ENCODE data around the gene ABCC4. TPM values are rescaled to one million over a fixed set of nuclear protein-coding genes. Genes with fewer than 3 reads are reported as not detected.

Gene ABCC4
- total and polyA plus RNA-seq, 2 of the 13 experiments (the other 11 are each of a cell fraction or from before 2014, with no cell fraction given) = 4.2 to 11.3 TPM

DNA sequence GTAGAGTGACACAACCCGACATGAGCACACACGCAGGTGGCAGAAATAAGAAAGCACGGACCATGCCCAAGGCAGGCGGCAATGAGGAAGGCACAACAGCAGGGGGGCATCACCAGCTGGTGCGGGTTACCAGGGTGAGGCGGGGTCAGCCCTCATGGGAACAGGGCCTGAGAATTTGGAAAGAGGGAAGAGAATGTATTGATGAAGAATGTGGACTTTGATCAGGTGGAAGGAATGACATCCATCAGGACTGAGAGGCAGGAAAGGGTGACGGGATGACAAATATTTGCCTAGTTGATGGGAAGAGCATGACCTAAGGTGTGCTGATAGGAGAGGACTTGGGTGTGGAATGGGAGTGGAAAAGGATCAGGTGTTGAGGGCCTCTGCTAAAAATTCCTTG lies 177.5 kb downstream of the ABCC4 start (continued):
- TF ChIP-seq, protein P1, sequence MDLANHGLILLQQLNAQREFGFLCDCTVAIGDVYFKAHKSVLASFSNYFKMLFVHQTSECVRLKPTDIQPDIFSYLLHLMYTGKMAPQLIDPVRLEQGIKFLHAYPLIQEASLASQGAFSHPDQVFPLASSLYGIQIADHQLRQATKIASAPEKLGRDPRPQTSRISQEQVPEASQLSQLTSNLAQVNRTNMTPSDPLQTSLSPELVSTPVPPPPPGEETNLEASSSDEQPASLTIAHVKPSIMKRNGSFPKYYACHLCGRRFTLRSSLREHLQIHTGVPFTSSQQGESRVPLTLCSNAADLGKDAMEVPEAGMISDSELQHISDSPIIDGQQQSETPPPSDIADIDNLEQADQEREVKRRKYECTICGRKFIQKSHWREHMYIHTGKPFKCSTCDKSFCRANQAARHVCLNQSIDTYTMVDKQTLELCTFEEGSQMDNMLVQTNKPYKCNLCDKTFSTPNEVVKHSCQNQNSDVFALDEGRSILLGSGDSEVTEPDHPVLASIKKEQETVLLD (CRISPR knock-in tag; IDR thresholded peaks at IDR 0.05; ENCODE audit: low read depth) = no peak
- peak; percentile 28; the same call in 1 of the 2 replicates for TF ChIP-seq FOXK1 (CRISPR knock-in tag; IDR thresholded peaks at IDR 0.05; ENCODE audit: borderline replicate concordance, low read depth)
- TF ChIP-seq, protein P2, sequence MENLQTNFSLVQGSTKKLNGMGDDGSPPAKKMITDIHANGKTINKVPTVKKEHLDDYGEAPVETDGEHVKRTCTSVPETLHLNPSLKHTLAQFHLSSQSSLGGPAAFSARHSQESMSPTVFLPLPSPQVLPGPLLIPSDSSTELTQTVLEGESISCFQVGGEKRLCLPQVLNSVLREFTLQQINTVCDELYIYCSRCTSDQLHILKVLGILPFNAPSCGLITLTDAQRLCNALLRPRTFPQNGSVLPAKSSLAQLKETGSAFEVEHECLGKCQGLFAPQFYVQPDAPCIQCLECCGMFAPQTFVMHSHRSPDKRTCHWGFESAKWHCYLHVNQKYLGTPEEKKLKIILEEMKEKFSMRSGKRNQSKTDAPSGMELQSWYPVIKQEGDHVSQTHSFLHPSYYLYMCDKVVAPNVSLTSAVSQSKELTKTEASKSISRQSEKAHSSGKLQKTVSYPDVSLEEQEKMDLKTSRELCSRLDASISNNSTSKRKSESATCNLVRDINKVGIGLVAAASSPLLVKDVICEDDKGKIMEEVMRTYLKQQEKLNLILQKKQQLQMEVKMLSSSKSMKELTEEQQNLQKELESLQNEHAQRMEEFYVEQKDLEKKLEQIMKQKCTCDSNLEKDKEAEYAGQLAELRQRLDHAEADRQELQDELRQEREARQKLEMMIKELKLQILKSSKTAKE (CRISPR knock-in tag; IDR thresholded peaks at IDR 0.05; ENCODE audit: borderline replicate concordance) = 0 out of 2 replicates have a peak, but pooled peaks have one; percentile 21
- peak; percentile 34; the same call in 1 of the 2 replicates for TF ChIP-seq ZBTB21 (CRISPR knock-in tag; IDR thresholded peaks at IDR 0.05)
- 0 out of 2 replicates have a peak, but pooled peaks have one; percentile 54 for TF ChIP-seq ZNF264 (CRISPR knock-in tag; IDR thresholded peaks at IDR 0.05)
- TF ChIP-seq ZBTB7B (CRISPR knock-in tag; IDR thresholded peaks at IDR 0.05) = peak; percentile 69; the same call in 1 of the 2 replicates
- TF ChIP-seq, protein P3, sequence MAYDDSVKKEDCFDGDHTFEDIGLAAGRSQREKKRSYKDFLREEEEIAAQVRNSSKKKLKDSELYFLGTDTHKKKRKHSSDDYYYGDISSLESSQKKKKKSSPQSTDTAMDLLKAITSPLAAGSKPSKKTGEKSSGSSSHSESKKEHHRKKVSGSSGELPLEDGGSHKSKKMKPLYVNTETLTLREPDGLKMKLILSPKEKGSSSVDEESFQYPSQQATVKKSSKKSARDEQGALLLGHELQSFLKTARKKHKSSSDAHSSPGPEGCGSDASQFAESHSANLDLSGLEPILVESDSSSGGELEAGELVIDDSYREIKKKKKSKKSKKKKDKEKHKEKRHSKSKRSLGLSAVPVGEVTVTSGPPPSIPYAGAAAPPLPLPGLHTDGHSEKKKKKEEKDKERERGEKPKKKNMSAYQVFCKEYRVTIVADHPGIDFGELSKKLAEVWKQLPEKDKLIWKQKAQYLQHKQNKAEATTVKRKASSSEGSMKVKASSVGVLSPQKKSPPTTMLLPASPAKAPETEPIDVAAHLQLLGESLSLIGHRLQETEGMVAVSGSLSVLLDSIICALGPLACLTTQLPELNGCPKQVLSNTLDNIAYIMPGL (CRISPR knock-in tag; IDR thresholded peaks at IDR 0.05; ENCODE audit: borderline replicate concordance in 1 of 2, low read depth in 1 of 2) = no peak
- TF ChIP-seq HOXA7 (CRISPR knock-in tag; IDR thresholded peaks at IDR 0.05) = no peak
- TF ChIP-seq, protein P4, sequence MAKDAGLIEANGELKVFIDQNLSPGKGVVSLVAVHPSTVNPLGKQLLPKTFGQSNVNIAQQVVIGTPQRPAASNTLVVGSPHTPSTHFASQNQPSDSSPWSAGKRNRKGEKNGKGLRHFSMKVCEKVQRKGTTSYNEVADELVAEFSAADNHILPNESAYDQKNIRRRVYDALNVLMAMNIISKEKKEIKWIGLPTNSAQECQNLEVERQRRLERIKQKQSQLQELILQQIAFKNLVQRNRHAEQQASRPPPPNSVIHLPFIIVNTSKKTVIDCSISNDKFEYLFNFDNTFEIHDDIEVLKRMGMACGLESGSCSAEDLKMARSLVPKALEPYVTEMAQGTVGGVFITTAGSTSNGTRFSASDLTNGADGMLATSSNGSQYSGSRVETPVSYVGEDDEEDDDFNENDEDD (CRISPR knock-in tag; IDR thresholded peaks at IDR 0.05; ENCODE audit: borderline replicate concordance) = 0 out of 2 replicates have a peak, but pooled peaks have one; percentile 14
- peak; percentile 6; the same call in 1 of the 2 replicates for TF ChIP-seq SMC3 (IDR thresholded peaks at IDR 0.05; ENCODE audit: low read length)
- no peak for TF ChIP-seq FOXA1 (IDR thresholded peaks at IDR 0.05)
- peak; percentile 82 for TF ChIP-seq FOXA1 (CRISPR knock-in tag; IDR thresholded peaks at IDR 0.05)
- peak; percentile 80 for TF ChIP-seq POGZ (CRISPR knock-in tag; IDR thresholded peaks at IDR 0.05)
- no peak for TF ChIP-seq ZNF296 (CRISPR knock-in tag; conservative IDR thresholded peaks at IDR 0.05)
- TF ChIP-seq, protein P5, sequence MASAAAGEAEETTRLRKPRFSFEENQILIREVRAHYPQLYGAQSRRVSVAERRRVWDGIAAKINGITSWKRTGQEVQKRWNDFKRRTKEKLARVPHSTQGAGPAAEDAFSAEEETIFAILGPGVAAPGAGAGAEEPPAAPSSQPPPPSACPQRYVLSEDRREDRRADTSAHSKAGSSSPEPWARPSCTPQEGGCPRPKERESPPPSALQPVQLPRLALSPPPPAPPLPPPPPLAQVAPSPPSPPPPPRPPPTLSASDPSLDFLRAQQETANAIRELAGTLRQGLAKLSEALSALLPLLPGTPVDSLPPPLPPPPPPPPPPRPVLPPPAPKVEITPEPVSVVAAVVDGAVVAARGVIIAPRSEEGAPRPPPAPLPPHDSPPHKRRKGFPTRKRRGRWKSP (CRISPR knock-in tag; IDR thresholded peaks at IDR 0.05) = no peak
- peak; percentile 51; the same call in 1 of the 2 replicates for TF ChIP-seq KDM6A (CRISPR knock-in tag; IDR thresholded peaks at IDR 0.05; ENCODE audit: low read depth)
- TF ChIP-seq MIXL1 (CRISPR knock-in tag; IDR thresholded peaks at IDR 0.05) = peak; percentile 93
- TF ChIP-seq FOXA3 (CRISPR knock-in tag; IDR thresholded peaks at IDR 0.05) = peak; percentile 88
- TF ChIP-seq ZNF652 (CRISPR knock-in tag; IDR thresholded peaks at IDR 0.05; ENCODE audit: borderline replicate concordance, low read depth) = peak; percentile 67; the same call in 1 of the 2 replicates
- peak; percentile 94 for TF ChIP-seq MEIS2 (CRISPR knock-in tag; IDR thresholded peaks at IDR 0.05)
- 0 out of 2 replicates have a peak, but pooled peaks have one; percentile 33 for TF ChIP-seq ZNF143 (CRISPR knock-in tag; IDR thresholded peaks at IDR 0.05)
- no peak for TF ChIP-seq MZF1 (CRISPR knock-in tag; IDR thresholded peaks at IDR 0.05; ENCODE audit: borderline replicate concordance)

Data from HepG2 (cell line).